HepG2 (cell line): ENCODE measurements around the gene WFDC1. TPM values are rescaled to one million over a fixed set of nuclear protein-coding genes. Genes with fewer than 3 reads are reported as not detected.

Experiments used
- ELF3 ChIP-seq: IDR thresholded peaks from 2 replicates; pipeline ENCODE4 v1.6.1; 2016; ENCODE audit warnings: missing genetic modification reagents, missing compliant biosample characterization
- GATA4 ChIP-seq: sonication (generic); IDR thresholded peaks from 2 replicates; pipeline ENCODE4 v1.6.1; 2016; ENCODE audit warnings: antibody characterized with exemption, low read depth, borderline replicate concordance
- HCFC1 ChIP-seq: fragments of 150-350 bp; IDR thresholded peaks from 2 replicates; pipeline ENCODE4 v1.6.1; 2014; ENCODE audit warnings: low read depth, low read length
- HMGA1 ChIP-seq: sonication (generic); formaldehyde crosslinking; conservative IDR thresholded peaks from 2 replicates; pipeline ENCODE4 v1.4.0; 2020; ENCODE audit warnings: missing genetic modification reagents
- JUN ChIP-seq: sonication (generic); formaldehyde crosslinking; IDR thresholded peaks from 2 replicates; pipeline ENCODE4 v1.4.0; 2020; ENCODE audit warnings: mild to moderate bottlenecking, missing genetic modification reagents
- KMT2B ChIP-seq: IDR thresholded peaks from 2 replicates; pipeline ENCODE4 v1.6.1; 2016; ENCODE audit warnings: missing genetic modification reagents, missing compliant biosample characterization
- MED1 ChIP-seq: sonication (generic); formaldehyde crosslinking; IDR thresholded peaks from 2 replicates; pipeline ENCODE4 v1.4.0; 2020; ENCODE audit warnings: missing genetic modification reagents
- NFE2L1 ChIP-seq: sonication (generic); formaldehyde crosslinking; IDR thresholded peaks from 2 replicates; pipeline ENCODE4 v1.4.0; 2020; ENCODE audit warnings: missing genetic modification reagents, mild to moderate bottlenecking, borderline replicate concordance
- PHB2 ChIP-seq: fragments of 450-650 bp; IDR thresholded peaks from 2 replicates; pipeline ENCODE4 v1.6.1; 2018; ENCODE audit not compliant: partially characterized antibody
- RFXAP ChIP-seq: sonication (generic); formaldehyde crosslinking; IDR thresholded peaks from 2 replicates; pipeline ENCODE4 v1.4.0; 2020; ENCODE audit warnings: missing genetic modification reagents, borderline replicate concordance
- SRSF1 ChIP-seq: fragments of 200-400 bp; formaldehyde crosslinking; optimal IDR thresholded peaks from 2 replicates; pipeline ENCODE3; 2017; ENCODE audit warnings: mild to moderate bottlenecking, low read depth, low read length, moderate library complexity
- ZBTB3 ChIP-seq: sonication (generic); formaldehyde crosslinking; IDR thresholded peaks from 2 replicates; pipeline ENCODE4 v1.4.0; 2020; ENCODE audit warnings: low read depth, mild to moderate bottlenecking, moderate library complexity, missing genetic modification reagents, borderline replicate concordance
- ZGPAT ChIP-seq: IDR thresholded peaks from 2 replicates; pipeline ENCODE4 v1.6.1; 2016; ENCODE audit warnings: mild to moderate bottlenecking
- ZNF205 ChIP-seq: IDR thresholded peaks from 2 replicates; pipeline ENCODE4 v1.6.1; 2018; ENCODE audit warnings: missing biosample characterization, missing genetic modification reagents
- ZNF407 ChIP-seq: sonication (generic); formaldehyde crosslinking; IDR thresholded peaks from one replicate; pipeline ENCODE4 v1.5.1; 2020; ENCODE audit warnings: mild to moderate bottlenecking, missing genetic modification reagents; ENCODE audit errors: not compliant biosample characterization
- ZNF687 ChIP-seq: sonication (generic); formaldehyde crosslinking; IDR thresholded peaks from 2 replicates; pipeline ENCODE4 v1.5.1; 2020; ENCODE audit warnings: mild to moderate bottlenecking, missing genetic modification reagents, moderate library complexity
- ZNF740 ChIP-seq: sonication (generic); formaldehyde crosslinking; IDR thresholded peaks from 2 replicates; pipeline ENCODE4 v1.4.0; 2020; ENCODE audit warnings: missing genetic modification reagents
- polyA plus RNA-seq, 8 experiments: library from polyadenylated mRNA; depleted of rRNA in 3 of 8; stranded (reverse) in 7 of 8; unstranded in 1 of 8; fragments of >200 nt; fragmentation: Illumina TruSeq in 4 of 8; extraction: Trizol in 4 of 8; gene quantifications; 2 replicates each; pipeline versions ENCODE4 v1.2.1 to v1.2.3, GENCODE V29; 2011 to 2016; ENCODE audit warnings: low read depth in 4 of 8, missing spikeins in 1 of 8, mixed read lengths in 1 of 8; ENCODE audit not compliant: insufficient read depth in 1 of 8
- total RNA-seq, 5 experiments: library from RNA; depleted of rRNA; stranded (reverse); fragments of >200 nt; fragmentation: Illumina TruSeq; extraction: Trizol; gene quantifications; 2 replicates each; pipeline ENCODE4 v1.2.3, GENCODE V29; 2016; ENCODE audit warnings: low read depth in 1 of 5

Gene WFDC1
- total and polyA plus RNA-seq, 2 of the 13 experiments (the other 11 are each of a cell fraction or from before 2014, with no cell fraction given) = not detected

GRCh38 chr16:84266451-84266850 is 28.2 kb upstream of the WFDC1 start (continued):
- TF ChIP-seq ZNF407 (CRISPR knock-in tag) = no peak
- TF ChIP-seq KMT2B (CRISPR knock-in tag) = no peak
- peak; percentile 95 for TF ChIP-seq HCFC1
- 0 out of 2 replicates have a peak, but pooled peaks have one; percentile 36 for TF ChIP-seq HMGA1 (CRISPR knock-in tag)
- 0 out of 2 replicates have a peak, but pooled peaks have one; percentile 30 for TF ChIP-seq ZNF205 (CRISPR knock-in tag)
- TF ChIP-seq ZGPAT = 0 out of 2 replicates have a peak, but pooled peaks have one; percentile 26
- no peak for TF ChIP-seq NFE2L1 (CRISPR knock-in tag)
- no peak for TF ChIP-seq ZNF740 (CRISPR knock-in tag)
- no peak for TF ChIP-seq JUN
- TF ChIP-seq PHB2 = no peak
- TF ChIP-seq GATA4 = no peak
- TF ChIP-seq MED1 (CRISPR knock-in tag) = peak; percentile 27; the same call in 1 of the 2 replicates
- 0 out of 2 replicates have a peak, but pooled peaks have one; percentile 13 for TF ChIP-seq ELF3 (CRISPR knock-in tag)
- TF ChIP-seq SRSF1 = no peak
- TF ChIP-seq RFXAP (CRISPR knock-in tag) = no peak
- no peak for TF ChIP-seq ZBTB3 (CRISPR knock-in tag)
- TF ChIP-seq ZNF687 (CRISPR knock-in tag) = no peak; the same call in 1 of the 2 replicates
